ENCODE results near the gene CSN2.

Gene CSN2, protein sequence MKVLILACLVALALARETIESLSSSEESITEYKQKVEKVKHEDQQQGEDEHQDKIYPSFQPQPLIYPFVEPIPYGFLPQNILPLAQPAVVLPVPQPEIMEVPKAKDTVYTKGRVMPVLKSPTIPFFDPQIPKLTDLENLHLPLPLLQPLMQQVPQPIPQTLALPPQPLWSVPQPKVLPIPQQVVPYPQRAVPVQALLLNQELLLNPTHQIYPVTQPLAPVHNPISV

DNA sequence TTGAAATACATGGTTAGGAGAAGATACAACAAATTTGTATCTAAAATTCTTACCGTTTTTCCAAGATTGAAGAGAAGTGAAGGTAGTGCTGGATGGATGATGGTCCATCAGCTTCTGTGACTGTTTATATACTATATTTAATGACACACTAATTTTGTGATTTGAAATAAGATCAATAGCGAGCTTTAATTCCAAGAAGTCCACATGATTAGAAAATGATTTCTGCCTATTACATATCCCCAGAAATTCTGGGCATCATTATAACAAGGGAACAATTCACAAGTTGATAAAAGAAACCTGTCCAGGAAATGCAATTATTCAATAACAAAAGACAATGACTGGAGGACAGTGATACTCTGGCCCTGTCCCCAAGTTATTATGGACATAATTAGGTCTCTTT, at the start of gene CSN2:
Gene CSN2 (minus strand): TSS at position 101 of the 400 bp plus-strand sequence. CDS start 4,733 bp downstream, outside the sequence.
- H3K9me3 ChIP-seq (ENCODE audit: control insufficient read depth, insufficient read depth, low read length): no peaks in the 10 kb centered on the region
- H3K9ac ChIP-seq (ENCODE audit: low read depth, low read length): no peak within 1 kb of the TSS
- no peaks in the 10 kb centered on the region for H3K36me3 ChIP-seq (ENCODE audit: insufficient read depth, low read length)
- H3K4me1 ChIP-seq (ENCODE audit: insufficient read depth, low read length): no peaks in the 10 kb centered on the region

DNA sequence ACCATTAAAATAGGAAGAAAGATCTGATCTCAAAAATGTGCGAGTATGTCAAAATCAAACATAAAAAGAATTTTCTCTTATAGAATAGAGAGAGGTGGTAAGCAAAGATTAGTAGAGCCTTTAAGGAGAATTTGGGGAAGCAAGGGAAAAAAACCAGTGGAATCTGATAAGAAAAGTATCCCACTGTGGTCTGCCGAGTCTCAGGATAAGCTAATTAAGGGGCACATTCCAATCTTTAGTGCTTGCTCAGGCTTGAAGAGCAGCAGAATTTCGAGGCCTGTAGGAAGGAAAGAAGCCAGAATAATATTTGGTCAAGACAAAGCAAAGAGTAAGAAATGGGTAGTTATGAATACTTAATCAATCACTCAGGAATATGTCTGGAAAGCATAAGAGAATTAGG, 43.2 kb upstream of the CSN2 start:
- H3K9me3 ChIP-seq (ENCODE audit: control insufficient read depth, insufficient read depth, low read length): no peaks in the 10 kb centered on the region
- H3K36me3 ChIP-seq (ENCODE audit: insufficient read depth, low read length): no peaks in the 10 kb centered on the region
- H3K9ac ChIP-seq (ENCODE audit: low read depth, low read length): no peak overlapping the region
- H3K4me1 ChIP-seq (ENCODE audit: insufficient read depth, low read length): no peaks in the 10 kb centered on the region

GRCh38 chr4:70002507-70002906, 37.0 kb upstream of the CSN2 start:
- Histone ChIP-seq H3K9ac (ENCODE audit: low read depth, low read length) (no peak overlapping the region), H3K9me3 (ENCODE audit: control insufficient read depth, insufficient read depth, low read length) (no peaks in the 10 kb centered on the region), H3K4me1 (ENCODE audit: insufficient read depth, low read length) (no peaks in the 10 kb centered on the region), H3K36me3 (ENCODE audit: insufficient read depth, low read length) (no peaks in the 10 kb centered on the region)

GRCh38 chr4:70000711-70001110, 35.2 kb upstream of the CSN2 start:
- Histone ChIP-seq H3K9ac (ENCODE audit: low read depth, low read length) (no peak overlapping the region), H3K9me3 (ENCODE audit: control insufficient read depth, insufficient read depth, low read length) (no peaks in the 10 kb centered on the region), H3K36me3 (ENCODE audit: insufficient read depth, low read length) (no peaks in the 10 kb centered on the region), H3K4me1 (ENCODE audit: insufficient read depth, low read length) (no peaks in the 10 kb centered on the region)

DNA sequence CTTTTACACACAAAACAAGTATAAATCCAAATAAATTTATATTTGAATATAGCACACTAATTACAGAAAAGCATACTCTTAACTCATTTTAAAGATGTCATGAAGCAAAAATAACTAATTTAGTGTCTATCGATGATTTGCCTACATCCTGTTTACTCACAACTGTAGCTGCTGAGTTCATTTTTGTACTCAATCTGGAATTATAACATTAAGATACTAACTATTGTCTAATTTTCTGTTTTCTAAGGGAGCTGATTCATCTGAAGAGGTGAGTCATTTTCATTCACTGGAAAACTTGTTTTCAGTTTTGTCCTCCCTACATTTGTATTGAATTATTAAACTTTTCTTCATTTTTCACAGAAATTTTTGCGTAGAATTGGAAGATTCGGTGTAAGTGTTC, 33.9 kb upstream of the CSN2 start:
- Histone ChIP-seq H3K36me3 (ENCODE audit: insufficient read depth, low read length) (no peaks in the 10 kb centered on the region), H3K9ac (ENCODE audit: low read depth, low read length) (no peak overlapping the region)

GRCh38 chr4:69995526-69996016, 30.0 kb upstream of the CSN2 start, which contains the start of gene STATH:
Gene STATH (plus strand): TSS chr4:69995966. CDS start chr4:69998438, 2,472 bp downstream.
- Histone ChIP-seq H3K9me3 (ENCODE audit: control insufficient read depth, insufficient read depth, low read length) (no peaks in the 10 kb centered on the region), H3K4me1 (ENCODE audit: insufficient read depth, low read length) (no peaks in the 10 kb centered on the region), H3K36me3 (ENCODE audit: insufficient read depth, low read length) (no peaks in the 10 kb centered on the region), H3K9ac (ENCODE audit: low read depth, low read length) (no peak within 1 kb of the TSS)

More for the DNA sequence above, 33.9 kb upstream of the CSN2 start:
- H3K9me3 ChIP-seq (ENCODE audit: control insufficient read depth, insufficient read depth, low read length): no peaks in the 10 kb centered on the region
- no peaks in the 10 kb centered on the region for H3K4me1 ChIP-seq (ENCODE audit: insufficient read depth, low read length)

GRCh38 chr4:69994782-69995181, 29.3 kb upstream of the CSN2 start:
- Histone ChIP-seq H3K9ac (ENCODE audit: low read depth, low read length) (no peak overlapping the region), H3K36me3 (ENCODE audit: insufficient read depth, low read length) (no peaks in the 10 kb centered on the region), H3K9me3 (ENCODE audit: control insufficient read depth, insufficient read depth, low read length) (no peaks in the 10 kb centered on the region), H3K4me1 (ENCODE audit: insufficient read depth, low read length) (no peaks in the 10 kb centered on the region)

- H3K4me1 ChIP-seq (ENCODE audit: insufficient read depth, low read length): no peaks in the 10 kb centered on the region
- H3K9me3 ChIP-seq (ENCODE audit: control insufficient read depth, insufficient read depth, low read length): no peaks in the 10 kb centered on the region
- no peaks in the 10 kb centered on the region for H3K36me3 ChIP-seq (ENCODE audit: insufficient read depth, low read length)
- no peak overlapping the region for H3K9ac ChIP-seq (ENCODE audit: low read depth, low read length)
Measured at GRCh38 chr4:69991016-69991415, 25.5 kb upstream of the CSN2 start.

DNA sequence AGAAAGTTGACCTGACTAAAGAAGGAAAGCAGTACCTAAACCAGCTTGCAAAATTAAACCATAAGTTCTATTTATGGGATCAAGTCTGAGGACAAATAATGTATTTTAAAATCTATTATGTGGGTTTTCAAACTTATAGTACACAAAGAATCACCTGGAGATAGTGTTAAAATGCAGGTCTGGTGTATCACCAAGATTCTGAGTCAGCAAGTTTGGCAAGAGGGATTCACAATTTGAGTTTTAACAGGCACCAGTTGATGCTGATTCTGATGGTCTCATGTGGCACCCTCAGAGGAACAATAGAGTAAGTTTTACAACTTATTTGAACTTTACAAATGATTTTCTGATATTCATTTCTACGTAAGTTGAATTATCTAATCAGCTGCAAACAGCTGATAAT, 21.1 kb upstream of the CSN2 start:
- Histone ChIP-seq H3K9ac (ENCODE audit: low read depth, low read length) (no peak overlapping the region), H3K9me3 (ENCODE audit: control insufficient read depth, insufficient read depth, low read length) (no peaks in the 10 kb centered on the region), H3K36me3 (ENCODE audit: insufficient read depth, low read length) (no peaks in the 10 kb centered on the region), H3K4me1 (ENCODE audit: insufficient read depth, low read length) (no peaks in the 10 kb centered on the region)

DNA sequence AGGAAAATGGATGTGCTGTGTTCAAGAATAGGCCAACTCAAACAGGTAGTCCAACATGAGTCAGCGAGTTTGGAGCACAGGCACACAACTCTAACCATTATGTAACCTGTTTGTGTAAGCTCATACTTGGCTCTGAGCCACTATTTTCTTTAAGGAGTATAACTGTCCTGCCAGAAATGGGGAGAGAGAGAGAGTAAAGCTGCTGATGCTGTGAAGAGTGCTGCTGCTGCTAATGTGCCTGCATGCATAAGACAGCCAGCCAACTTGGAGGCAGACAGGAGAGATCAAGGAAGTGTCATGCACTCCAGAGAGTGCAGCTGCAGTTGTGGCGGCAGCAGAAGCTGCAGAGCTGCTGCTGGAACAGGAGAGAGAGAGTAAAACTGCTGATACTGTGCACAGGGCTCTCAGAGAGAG, 18.5 kb upstream of the CSN2 start:
- Histone ChIP-seq H3K9ac (ENCODE audit: low read depth, low read length) (no peak overlapping the region), H3K9me3 (ENCODE audit: control insufficient read depth, insufficient read depth, low read length) (no peaks in the 10 kb centered on the region), H3K36me3 (ENCODE audit: insufficient read depth, low read length) (no peaks in the 10 kb centered on the region), H3K4me1 (ENCODE audit: insufficient read depth, low read length) (no peaks in the 10 kb centered on the region)

GRCh38 chr4:69977582-69977981, 12.1 kb upstream of the CSN2 start:
- H3K36me3 ChIP-seq (ENCODE audit: insufficient read depth, low read length): no peaks in the 10 kb centered on the region
- H3K4me1 ChIP-seq (ENCODE audit: insufficient read depth, low read length): no peaks in the 10 kb centered on the region
- no peaks in the 10 kb centered on the region for H3K9me3 ChIP-seq (ENCODE audit: control insufficient read depth, insufficient read depth, low read length)
- no peak overlapping the region for H3K9ac ChIP-seq (ENCODE audit: low read depth, low read length)

GRCh38 chr4:69974631-69975030, 9.1 kb upstream of the CSN2 start:
- Histone ChIP-seq H3K9ac (ENCODE audit: low read depth, low read length) (no peak overlapping the region), H3K9me3 (ENCODE audit: control insufficient read depth, insufficient read depth, low read length) (no peaks in the 10 kb centered on the region), H3K4me1 (ENCODE audit: insufficient read depth, low read length) (no peaks in the 10 kb centered on the region), H3K36me3 (ENCODE audit: insufficient read depth, low read length) (no peaks in the 10 kb centered on the region)

- no peaks in the 10 kb centered on the region for H3K36me3 ChIP-seq (ENCODE audit: insufficient read depth, low read length)
- no peak overlapping the region for H3K9ac ChIP-seq (ENCODE audit: low read depth, low read length)
- H3K9me3 ChIP-seq (ENCODE audit: control insufficient read depth, insufficient read depth, low read length): no peaks in the 10 kb centered on the region
- H3K4me1 ChIP-seq (ENCODE audit: insufficient read depth, low read length): no peaks in the 10 kb centered on the region
Measured at GRCh38 chr4:69970071-69970470, 4.5 kb upstream of the CSN2 start.

DNA sequence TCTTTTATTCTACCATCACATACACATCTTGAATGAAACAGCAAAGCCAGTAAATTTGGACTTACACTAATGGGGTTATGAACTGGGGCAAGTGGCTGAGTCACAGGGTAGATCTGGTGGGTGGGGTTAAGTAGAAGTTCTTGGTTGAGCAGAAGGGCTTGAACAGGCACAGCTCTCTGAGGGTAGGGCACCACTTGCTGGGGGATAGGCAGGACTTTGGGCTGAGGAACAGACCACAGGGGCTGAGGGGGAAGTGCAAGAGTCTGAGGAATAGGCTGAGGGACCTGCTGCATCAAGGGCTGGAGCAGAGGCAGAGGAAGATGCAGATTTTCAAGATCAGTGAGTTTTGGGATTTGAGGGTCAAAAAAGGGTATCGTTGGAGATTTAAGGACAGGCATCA, 8.3 kb downstream of the CSN2 start:
- H3K4me1 ChIP-seq (ENCODE audit: insufficient read depth, low read length): no peaks in the 10 kb centered on the region
- H3K36me3 ChIP-seq (ENCODE audit: insufficient read depth, low read length): no peaks in the 10 kb centered on the region
- H3K9ac ChIP-seq (ENCODE audit: low read depth, low read length): no peak overlapping the region
- H3K9me3 ChIP-seq (ENCODE audit: control insufficient read depth, insufficient read depth, low read length): no peaks in the 10 kb centered on the region

DNA sequence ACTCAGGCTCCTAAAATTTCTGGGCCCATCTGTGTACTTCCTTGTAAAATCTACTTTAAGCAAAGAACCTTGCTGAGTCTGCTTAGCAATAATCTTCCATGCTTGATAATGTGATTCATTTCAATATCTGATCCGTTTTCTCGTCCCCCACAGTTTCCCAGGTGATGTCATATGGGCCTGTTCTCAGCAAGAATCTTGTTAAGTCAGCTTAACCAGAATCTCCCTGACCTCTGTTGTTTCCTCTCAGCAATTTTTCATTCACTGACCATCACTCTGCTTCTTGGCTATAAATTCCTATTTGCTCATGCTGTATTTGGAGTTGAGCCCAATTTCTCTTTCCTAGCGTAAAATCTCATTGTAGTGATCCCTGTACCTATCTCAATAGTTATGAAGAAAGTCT, 13.9 kb downstream of the CSN2 start:
- H3K4me1 ChIP-seq (ENCODE audit: insufficient read depth, low read length): no peaks in the 10 kb centered on the region

More for the DNA sequence above, 13.9 kb downstream of the CSN2 start:
- no peak overlapping the region for H3K9ac ChIP-seq (ENCODE audit: low read depth, low read length)
- H3K36me3 ChIP-seq (ENCODE audit: insufficient read depth, low read length): no peaks in the 10 kb centered on the region
- H3K9me3 ChIP-seq (ENCODE audit: control insufficient read depth, insufficient read depth, low read length): no peaks in the 10 kb centered on the region
